ENCODE results near the gene NOX5.
"Not testable (repeated sequence)": the region's sequence is repeated elsewhere in the genome, so short reads cannot be mapped to it uniquely, and the experiment has no call there.

The NOX5 gene, protein sequence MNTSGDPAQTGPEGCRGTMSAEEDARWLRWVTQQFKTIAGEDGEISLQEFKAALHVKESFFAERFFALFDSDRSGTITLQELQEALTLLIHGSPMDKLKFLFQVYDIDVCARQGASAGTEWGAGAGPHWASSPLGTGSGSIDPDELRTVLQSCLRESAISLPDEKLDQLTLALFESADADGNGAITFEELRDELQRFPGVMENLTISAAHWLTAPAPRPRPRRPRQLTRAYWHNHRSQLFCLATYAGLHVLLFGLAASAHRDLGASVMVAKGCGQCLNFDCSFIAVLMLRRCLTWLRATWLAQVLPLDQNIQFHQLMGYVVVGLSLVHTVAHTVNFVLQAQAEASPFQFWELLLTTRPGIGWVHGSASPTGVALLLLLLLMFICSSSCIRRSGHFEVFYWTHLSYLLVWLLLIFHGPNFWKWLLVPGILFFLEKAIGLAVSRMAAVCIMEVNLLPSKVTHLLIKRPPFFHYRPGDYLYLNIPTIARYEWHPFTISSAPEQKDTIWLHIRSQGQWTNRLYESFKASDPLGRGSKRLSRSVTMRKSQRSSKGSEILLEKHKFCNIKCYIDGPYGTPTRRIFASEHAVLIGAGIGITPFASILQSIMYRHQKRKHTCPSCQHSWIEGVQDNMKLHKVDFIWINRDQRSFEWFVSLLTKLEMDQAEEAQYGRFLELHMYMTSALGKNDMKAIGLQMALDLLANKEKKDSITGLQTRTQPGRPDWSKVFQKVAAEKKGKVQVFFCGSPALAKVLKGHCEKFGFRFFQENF

DNA sequence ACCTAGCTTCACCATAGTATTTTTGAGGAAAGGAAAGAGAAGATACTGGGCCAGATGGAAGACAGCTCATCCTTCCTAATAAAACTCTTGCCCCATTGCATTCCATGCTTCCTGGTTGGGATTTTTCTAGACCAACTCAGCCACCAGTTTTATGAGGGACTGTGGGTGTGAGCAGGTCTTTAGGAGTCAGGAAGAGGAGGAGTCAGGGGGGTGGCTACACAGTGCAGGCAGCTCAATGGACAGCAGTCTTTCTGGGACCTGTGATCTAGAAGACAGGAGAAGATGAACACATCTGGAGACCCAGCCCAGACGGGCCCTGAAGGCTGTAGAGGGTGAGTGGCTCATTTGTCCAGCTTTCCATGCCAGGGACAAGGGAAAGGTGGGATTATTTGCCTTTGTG lies at the start of gene NOX5:
Gene NOX5, plus strand, starts transcription at position 242 of the 400 bp plus-strand sequence. Its CDS starts 41 bp downstream, at position 283.
- DNase-seq (ENCODE audit: low read depth), result no peak

DNA sequence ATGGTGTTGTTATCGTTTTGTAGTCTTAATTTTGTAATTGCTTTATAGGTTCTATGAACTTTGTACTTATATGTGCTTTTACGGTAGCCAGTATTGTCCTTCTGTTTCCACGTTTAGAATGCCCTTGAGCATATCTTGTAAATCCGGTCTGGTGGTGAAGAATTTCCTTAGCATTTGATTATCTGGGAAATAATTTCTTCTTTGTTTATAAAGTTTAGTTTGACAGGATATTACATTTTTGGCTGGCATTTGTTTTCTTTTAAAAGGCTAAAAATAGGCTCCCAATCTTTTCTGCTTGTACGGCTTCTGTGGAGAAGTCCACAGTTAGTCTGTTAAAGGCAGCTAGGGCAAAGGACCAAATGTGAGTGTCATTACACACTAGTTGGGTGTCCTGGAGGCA lies 47.5 kb upstream of the NOX5 start:
- no peak for DNase-seq (ENCODE audit: low read depth)

DNA sequence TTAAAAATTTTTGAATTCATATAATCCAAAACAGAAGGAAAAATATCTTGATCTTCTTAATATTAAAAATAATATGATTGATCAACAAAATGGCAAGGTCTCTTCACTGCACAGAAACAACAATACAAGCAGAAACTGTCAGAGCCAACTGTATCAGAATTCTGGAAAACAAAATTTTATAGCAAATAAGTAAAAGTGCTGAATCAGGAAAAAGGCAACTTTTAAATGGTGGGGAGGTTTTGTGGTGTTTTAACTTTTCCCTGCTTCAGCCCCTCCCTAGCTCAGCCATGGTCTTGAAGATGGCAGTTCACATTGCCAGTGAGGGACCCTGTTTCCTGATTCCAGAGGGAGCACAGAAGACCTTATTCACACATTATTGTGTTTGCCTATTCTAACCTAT lies 46.5 kb upstream of the NOX5 start:
- no peak for DNase-seq (ENCODE audit: low read depth)

DNA sequence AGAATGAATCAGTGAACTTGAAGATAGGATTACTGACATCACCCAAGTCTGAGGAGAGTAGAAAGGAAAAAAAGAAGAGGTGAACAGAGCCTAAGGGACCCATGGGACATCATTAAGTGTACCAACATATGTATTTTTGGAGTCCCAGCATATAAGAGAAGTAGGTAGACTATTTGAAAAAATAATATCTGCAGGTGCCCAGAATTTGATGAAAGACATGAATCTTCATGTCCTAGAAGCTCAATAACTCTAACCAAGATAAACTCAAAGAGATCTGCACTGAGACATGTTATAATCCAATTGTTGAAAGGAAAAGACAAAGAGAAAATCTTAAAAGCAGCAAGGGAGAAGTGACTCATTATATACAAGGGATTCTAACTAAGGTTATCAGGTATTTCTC lies 45.2 kb upstream of the NOX5 start:
- DNase-seq (ENCODE audit: low read depth), result no peak

DNA sequence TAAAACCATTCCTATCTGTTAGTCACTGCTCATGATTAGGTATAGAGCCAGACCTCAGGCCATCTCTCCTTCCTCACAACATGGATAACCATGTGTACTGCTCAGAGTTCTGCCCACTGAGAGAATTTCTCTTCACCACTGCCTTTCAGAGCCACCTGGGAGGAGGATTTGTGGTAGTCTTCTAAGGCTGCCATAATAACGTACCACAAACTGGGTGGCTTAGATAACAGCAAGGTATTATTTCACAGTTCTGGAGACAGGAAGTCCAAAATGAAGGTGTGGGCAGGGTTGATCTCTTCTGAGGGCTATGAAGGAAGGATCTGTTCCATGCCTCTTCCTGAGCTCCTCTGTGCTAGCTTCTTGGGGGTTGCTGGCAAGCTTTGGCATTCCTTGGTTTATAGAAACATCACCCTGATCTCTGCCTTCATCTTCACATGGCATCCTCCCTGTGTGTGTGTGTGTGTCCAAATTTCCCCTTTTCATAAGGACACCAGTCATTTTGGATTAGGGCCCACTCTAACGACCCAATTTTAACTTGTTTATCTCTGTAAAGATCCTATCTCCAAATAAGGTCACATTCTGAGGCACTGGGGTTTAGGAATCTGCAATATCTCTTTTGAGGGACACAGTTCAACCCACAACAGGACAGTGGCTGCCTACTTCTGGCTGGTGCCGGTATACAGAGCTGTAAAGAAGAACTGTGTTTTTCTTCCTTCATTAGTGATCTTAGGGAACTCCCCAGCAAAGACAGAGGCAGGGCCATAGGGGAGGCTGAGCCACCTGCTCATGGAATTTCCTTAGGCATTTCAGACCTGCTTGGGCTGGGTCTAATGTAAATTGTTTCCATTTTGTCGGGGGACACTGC lies 42.1 kb upstream of the NOX5 start:
- no peak for DNase-seq (ENCODE audit: low read depth)

DNA sequence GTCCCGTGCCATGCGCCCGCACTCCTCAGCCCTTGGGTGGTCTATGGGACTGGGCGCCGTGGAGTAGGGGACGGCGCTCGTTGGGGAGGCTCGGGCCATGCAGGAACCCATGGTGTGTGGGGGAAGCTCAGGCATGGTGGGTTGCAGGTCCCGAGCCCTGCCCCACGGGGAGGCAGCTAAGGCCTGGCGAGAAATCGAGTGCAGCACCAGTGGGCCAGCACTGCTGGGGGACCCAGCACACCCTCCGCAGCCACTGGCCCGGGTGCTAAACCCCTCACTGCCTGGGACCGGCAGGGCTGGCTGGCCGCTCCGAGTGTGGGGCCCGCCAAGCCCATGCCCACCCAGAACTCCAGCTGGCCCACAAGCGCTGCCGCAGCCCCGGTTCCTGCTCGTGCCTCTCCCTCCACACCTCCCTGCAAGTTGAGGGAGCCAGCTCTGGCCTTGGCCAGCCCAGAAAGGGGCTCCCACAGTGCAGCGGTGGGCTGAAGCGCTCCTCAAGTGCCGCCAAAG lies 38.8 kb upstream of the NOX5 start:
- not testable (repeated sequence) for DNase-seq (ENCODE audit: low read depth)

DNA sequence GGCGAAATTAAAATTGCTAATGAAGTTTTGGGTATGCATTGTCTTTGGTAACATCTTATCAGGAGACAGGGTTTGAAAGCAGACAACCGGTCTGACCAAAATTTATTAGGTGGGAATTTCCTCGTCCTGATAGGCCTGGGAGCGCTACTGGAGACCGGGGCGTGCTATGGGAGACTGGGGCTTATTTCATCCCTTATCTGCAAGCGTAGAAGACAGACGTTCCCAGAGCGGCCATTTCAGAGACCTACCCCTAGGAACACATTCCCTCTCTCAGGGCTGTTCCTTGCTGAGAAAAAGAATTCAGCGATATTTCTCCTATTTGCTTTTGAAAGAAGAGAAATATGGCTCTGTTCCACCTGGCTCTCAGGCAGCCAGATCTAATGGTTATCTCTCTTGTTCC lies 37.1 kb upstream of the NOX5 start:
- DNase-seq (ENCODE audit: low read depth), result not testable (repeated sequence)

DNA sequence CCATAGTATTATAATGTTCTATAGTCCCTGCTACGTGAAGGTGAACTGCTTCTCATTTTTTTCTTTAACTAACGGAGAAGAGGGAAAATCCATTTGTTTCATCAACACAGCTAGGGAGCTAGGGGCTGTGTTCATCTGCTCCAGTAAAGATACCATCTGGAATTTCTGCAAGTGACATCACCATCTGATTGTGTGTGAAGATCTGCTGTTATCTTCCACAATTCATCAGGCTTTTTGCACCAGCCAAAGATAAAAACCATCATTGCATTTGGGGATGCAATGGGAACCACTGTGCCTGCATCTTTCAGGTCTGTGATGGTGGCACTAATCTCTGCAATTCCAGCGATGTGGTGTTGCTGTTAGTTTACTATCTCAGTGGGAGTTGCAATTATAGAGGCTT lies 35.5 kb upstream of the NOX5 start:
- no peak for DNase-seq (ENCODE audit: low read depth)

DNA sequence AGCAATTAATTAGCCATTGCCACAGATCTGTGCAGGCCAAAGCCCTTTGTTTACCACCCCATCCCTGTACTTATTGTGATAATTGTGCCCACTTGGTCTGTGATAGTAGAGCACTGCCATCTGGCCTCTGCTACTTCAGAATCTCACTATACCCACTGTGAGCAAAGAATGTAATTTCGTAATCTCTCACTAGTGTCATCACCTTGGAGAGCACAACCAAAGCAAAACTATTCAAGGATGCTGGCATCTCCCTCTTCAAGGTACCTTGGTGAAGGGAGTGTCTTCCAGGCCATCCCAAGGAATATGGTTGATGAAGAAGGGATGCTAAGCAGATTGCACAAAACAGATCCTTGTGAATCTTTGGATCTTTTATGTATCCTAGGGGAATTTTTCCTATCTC lies 34.7 kb upstream of the NOX5 start:
- no peak for DNase-seq (ENCODE audit: low read depth)

DNA sequence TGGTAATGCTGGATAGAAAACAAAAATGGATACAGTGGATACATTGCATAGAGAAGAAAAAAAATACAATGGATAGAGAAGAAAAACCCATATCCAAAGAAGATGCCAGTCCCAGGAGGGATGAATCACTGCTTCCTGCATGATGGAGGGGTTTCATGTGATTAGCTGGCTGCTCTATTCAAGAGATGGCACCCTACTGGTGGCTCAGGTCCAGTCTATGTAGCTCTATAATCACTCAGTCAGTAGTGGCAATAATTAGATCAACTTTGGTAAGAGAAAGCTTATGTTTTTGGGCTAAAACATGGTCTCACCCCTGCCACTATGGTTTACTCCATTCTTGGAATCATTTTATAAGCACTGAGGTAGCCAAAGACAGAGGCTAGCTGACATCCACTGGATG lies 33.7 kb upstream of the NOX5 start:
- DNase-seq (ENCODE audit: low read depth), result no peak

DNA sequence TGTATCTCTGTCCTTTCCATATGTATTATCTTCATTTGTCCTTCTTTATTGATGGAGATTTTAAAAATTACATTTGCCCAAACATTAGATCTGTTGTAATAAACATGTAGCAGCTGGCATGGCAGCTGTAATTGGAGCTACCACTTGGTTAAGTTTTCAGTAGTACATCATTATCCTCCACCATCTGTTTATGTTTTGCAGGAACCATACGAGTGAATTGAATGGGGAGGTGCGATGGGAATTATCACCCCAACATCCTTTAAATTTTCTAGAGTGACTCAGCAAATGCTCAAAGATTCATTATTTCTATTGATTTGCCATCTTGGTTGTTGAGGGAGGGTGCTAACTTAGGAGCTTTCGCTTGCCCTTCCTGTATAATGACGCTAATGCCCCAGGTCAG lies 32.6 kb upstream of the NOX5 start:
- no peak for DNase-seq (ENCODE audit: low read depth)

DNA sequence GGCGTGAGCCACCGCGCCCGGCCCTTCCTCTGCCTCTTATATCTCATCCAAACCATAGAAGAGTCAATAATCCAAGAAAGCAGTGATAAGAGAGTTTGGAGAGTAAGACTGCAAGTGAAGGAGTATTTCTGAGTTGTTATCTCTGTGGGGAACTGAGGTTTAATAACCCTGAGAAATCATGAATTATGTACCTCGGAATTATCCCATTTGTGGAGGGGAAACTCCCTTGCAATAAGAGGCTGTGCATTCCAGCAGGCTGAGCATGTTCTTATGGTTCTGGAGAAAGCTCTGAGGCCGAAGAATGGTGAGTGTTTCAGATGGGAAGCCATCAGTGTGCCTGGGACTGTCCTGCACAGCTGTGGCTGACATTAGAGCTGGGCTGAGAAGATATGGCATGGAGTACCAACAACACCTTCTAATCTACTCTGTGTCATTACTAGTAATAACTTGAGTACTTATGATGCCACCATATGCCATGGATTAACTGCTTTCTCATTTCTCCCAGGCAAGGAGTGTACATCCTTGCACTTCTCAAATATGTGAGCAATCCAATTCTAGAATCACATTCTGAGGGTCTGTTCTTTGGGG lies 31.4 kb upstream of the NOX5 start:
- no peak for DNase-seq (ENCODE audit: low read depth)

DNA sequence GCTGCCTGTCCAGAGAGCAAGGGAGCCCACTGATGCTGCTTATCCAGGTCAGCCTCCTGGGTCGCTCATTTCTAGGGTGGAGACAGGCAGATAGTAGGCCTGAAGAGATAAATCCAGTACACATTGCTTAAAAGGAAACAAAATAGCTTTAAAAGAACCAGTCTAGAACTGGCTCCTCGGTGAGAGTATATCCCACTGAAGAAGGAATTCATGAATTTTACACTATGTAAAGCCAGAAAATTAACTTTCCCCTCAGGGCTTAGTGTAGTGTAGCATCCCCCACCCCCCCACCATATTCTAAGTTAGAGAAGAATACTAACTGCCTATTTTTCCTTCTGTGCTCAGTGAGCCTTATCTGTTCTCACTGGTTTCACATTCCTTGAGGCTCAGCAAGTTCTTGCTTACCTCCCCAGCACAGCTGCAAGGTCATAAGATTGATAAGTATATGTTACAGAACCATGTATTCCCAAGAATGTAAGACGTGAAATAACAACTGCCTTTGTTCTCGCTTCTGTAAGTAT lies 30.5 kb upstream of the NOX5 start:
- DNase-seq (ENCODE audit: low read depth), result no peak

DNA sequence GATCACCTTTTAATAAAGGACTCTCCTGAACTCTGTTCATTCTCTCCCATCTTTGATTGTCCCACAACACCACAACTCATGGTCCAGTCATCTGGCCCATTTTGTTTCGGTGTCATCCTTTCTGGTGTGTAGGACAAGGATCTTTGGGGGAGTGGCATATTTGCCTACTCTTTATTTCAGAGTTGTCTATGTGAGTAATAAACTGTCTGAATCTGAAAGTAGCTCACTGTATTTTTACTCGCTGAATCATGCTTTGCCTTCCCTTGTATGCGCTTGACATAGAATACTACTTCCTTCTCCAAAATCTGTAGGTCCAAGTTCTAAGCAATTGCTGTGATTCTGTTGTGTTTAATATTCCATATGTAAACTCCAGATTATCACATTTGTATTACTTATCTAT lies 29.9 kb upstream of the NOX5 start:
- DNase-seq (ENCODE audit: low read depth), result no peak

DNA sequence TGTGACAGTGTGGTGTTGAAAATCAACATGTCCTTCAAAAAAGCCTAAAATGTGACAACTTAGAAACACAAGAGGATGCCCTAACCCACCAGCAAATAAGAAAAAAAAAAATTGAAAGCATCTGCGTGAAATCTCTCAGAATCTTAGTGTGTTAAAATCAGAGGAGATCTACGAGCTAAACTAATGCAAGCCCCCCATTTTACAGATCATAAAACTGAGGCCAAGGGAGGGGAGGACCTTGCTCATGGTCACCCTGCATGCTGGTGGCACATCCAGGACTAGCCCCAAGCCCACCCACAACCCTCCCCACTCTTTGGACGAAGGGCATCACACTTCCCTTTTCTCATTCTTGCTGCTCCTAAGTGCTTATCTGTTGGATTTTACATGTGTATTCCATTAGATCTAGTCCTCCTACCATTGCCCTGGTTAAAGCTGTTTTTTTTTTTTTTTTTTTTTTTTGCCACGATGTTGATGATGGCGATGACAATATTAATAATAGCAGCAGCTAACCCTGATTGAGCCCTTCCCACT lies 29.1 kb upstream of the NOX5 start:
- no peak for DNase-seq (ENCODE audit: low read depth)

DNA sequence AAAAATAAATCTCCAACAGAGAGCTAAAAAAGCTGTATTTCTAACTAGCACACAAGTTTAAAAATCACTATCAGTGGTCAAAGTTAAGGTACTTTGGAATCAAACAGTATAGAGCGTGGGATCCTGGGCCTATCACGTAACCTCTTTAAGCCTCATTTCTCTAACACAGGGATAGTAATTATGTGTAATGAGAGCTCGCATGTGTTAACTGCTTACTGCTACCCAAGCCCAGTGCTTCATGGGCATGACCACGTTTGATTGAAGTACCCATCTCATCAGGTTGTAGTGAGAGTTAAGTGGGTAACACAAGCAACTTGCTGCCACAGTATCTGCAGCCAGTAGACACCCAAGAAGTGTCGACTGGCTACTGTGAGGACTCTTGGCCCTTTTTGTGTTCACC lies 28.2 kb upstream of the NOX5 start:
- DNase-seq (ENCODE audit: low read depth), result no peak

DNA sequence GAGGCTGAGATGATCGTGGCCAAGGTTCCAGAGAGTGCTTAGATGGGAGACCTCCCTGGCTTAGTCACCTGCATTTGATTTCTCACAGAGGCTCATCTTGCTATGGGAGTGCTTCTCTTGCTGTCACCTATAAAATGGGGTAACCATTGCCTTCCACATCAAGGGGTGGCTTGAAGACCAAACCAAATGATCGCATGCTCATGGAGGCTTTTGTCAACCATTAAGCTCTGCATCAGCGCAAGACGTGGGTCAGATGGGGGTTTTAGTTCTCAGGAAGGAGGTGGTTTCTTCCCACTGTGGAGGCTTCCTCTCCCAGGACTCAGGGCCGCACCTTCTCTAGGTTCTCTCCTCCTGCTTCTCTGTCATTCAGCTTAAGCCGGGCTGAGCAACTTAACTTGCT lies 27.4 kb upstream of the NOX5 start:
- DNase-seq (ENCODE audit: low read depth), result no peak

DNA sequence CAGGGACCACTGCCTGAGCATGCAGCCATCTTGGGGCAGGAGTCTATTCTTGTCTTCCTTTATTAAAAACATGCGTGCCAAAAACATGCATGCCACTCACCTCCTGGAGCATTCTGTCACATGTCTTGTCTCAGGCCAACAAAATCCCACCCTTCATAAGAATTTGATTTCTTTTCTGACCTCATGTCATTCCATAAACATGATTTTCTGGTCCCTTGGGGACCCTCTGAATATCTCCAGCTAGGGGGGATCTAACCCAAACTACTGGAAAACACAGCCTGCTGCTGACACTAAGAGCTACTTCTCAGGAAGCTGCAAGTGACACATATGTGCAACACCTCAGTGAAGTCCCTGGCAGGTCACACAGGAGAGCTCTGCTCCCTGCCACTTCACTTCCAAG lies 26.8 kb upstream of the NOX5 start:
- DNase-seq (ENCODE audit: low read depth), result no peak

DNA sequence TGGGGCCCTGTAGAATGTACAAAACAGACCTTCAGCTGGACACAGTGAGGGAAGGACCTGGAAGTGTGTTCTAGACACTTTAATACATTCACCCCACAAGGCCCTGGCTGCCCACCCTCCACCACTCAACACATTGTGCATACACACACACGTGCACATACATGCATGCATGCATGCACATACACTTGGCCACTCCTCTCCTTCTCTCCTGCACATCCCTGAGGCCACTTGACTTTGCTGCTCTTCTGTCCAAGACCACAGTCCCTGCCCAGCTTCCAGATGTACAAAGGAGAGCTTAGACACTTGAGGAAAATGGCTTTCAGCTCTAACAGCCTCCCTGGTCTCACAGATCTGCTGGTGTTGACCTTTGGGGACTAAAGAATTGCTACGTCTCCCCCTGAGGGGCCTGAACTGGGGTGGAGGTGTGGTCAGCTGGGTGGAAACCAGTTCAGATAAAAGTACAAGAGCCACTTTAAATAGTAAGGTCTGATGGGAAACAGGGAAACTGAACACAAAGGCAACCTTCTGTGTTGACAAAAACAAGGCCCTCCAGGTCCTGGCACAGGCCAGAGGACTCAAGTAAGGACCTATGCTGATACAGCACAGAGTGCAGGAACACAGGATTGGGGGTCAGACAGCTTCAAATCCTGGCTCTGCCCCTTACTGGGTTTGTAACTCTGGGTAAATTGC lies 24.8 kb upstream of the NOX5 start:
- no peak for DNase-seq (ENCODE audit: low read depth)

DNA sequence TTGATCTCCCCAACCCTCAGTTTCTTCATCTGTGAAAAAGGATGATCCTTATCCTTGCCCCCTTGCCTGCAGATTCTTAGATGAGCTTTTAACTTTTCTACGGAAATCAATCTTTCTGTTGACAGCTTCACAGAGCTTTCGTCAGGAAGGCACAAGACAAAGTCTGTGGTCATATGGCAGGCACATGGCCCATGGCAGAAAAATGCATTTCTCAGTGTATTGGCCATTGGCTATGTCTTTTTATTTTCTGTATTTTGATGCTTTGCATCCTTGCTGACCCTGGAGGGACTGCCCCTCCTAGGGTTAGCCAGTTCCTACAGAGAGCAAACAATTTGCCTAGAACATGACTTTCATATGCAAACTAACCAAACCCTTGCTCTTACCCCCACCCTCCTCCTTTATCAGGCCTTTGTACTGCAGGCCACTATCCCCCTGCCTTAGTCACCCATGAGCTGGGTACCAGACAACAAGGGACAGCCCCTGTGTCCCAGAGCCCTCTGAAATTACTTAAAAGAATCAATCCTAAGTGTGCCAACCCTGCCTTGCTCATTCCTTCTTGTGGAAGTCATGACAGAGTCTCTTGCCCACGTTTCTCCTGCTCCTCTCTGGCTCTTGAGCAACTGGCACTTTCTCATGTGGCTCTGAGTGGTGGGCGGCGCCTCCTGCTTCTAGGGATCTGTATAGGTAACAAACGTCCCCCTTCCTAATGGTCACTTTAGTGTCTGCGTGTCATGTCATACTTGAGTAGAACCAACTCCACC lies 24.1 kb upstream of the NOX5 start:
- no peak for DNase-seq (ENCODE audit: low read depth)
